Mucosa of descending colon (tissue), 3 donors: ENCODE results near the gene HS6ST3. TPM values are rescaled to one million over a fixed set of nuclear protein-coding genes. Genes with fewer than 3 reads are reported as not detected.

Experiments
- ATAC-seq: fragments of 200-7000 bp; cut with Tn5 transposase; one replicate; pipeline ENCODE4 v1.9.1; 2020; ENCODE audit warnings: mild to moderate bottlenecking, moderate library complexity
- DNase-seq, 3 donors: peaks; one replicate each; pipeline ENCODE4 v3.0.0-alpha.2; 2020
- H3K36me3 ChIP-seq: fragments of 200-600 bp; one replicate; pipeline ENCODE4 v1.8.0; 2021; ENCODE audit warnings: low read depth, mild to moderate bottlenecking
- H3K4me1 ChIP-seq: fragments of 200-600 bp; one replicate; pipeline ENCODE4 v1.8.0; 2021; ENCODE audit warnings: low read depth, mild to moderate bottlenecking
- H3K4me3 ChIP-seq: fragments of 200-600 bp; one replicate; pipeline ENCODE4 v1.8.0; 2021; ENCODE audit warnings: mild to moderate bottlenecking
- H3K9me3 ChIP-seq: fragments of 200-600 bp; one replicate; pipeline ENCODE4 v1.8.0; 2021; ENCODE audit warnings: mild to moderate bottlenecking
- intact Hi-C, 2 donors: fragments of 100-400 bp; cut with DNase I in 1 of 2; cut with micrococcal nuclease in 1 of 2; formaldehyde crosslinking; loops; one replicate each; pipeline versions ENCODE4 v1.11.0 to v1.11.1; 2022; cut with DNase I, micrococcal nuclease
- total RNA-seq, 3 donors: library from RNA; stranded (reverse); fragmentation: NEBNext Ultra II Directional in 2 of 3; extraction: Animal tissue kit (Norgen Biotek cat#: 25700) in 2 of 3; gene quantifications; one replicate each; pipeline versions ENCODE4 v1.2.1 to v1.2.4, GENCODE V29; 2021 to 2023
- TF ChIP-seq, protein P1 (sequence below): fragments of 200-600 bp; IDR thresholded peaks from one replicate; pipeline ENCODE4 v1.8.0; 2022; ENCODE audit warnings: antibody characterized with exemption, mild to moderate bottlenecking
- donor health status: DM: no; HTN: no; CAD: no; lungs with moderate emphysema.
- donor health status: DM: no; HTN: no; CAD: no.
- donor health status: DM: no; HTN: yes; CAD: no.

HS6ST3 gene
- total RNA-seq, 3 donors from 2014 or later = 0.14 to 0.89 TPM; not detected in 1

DNA sequence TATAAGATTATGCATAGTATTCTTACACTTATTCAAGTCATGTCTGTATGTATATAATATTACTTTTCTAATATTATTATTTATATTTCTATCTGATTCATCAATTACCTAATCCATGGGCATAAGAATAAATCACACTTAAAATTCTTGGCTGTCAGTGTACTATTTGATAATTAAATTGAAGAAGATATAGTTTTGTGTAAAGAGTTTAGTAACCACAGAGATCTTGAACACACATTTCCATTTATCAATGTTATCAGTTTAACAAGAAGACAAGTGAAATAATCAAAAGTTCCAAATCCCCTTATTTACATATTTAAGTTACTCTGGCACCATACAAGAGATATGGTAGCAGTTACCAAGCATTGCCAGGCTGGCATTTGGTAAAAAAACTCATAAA is 659.9 kb downstream of the HS6ST3 start:
- intact Hi-C loops = no loop called here
- no peaks in the 10 kb centered on the region for H3K9me3 ChIP-seq
- no peaks in the 10 kb centered on the region for H3K36me3 ChIP-seq
- H3K4me3 ChIP-seq = no peak overlapping the region
- no peak for DNase-seq
- no peak for ATAC-seq
- no peaks in the 10 kb centered on the region for H3K4me1 ChIP-seq
- TF ChIP-seq, protein P1, sequence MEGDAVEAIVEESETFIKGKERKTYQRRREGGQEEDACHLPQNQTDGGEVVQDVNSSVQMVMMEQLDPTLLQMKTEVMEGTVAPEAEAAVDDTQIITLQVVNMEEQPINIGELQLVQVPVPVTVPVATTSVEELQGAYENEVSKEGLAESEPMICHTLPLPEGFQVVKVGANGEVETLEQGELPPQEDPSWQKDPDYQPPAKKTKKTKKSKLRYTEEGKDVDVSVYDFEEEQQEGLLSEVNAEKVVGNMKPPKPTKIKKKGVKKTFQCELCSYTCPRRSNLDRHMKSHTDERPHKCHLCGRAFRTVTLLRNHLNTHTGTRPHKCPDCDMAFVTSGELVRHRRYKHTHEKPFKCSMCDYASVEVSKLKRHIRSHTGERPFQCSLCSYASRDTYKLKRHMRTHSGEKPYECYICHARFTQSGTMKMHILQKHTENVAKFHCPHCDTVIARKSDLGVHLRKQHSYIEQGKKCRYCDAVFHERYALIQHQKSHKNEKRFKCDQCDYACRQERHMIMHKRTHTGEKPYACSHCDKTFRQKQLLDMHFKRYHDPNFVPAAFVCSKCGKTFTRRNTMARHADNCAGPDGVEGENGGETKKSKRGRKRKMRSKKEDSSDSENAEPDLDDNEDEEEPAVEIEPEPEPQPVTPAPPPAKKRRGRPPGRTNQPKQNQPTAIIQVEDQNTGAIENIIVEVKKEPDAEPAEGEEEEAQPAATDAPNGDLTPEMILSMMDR = no peak

DNA sequence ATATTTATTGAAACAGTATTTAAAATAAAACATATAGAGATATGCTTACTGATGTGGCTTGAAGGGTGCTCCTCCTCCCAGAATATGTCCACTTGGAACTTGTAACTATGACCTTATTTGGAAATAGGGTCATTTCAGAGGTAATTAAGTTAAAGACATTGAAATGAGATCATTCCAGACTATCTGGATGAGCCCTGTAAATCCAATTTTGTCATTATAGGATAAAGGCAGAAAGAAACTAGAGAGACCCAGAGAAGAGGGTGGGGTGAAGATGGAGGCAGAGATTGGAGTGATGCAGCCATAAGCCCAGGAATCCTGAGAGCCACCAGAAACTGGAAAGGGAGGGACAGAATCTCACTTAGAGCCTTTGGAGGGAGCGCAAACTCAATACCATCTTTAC is 661.2 kb downstream of the HS6ST3 start:
- Histone ChIP-seq H3K36me3 (no peaks in the 10 kb centered on the region), H3K4me1 (no peaks in the 10 kb centered on the region), H3K4me3 (no peak overlapping the region), H3K9me3 (no peaks in the 10 kb centered on the region)
- DNase-seq (no peak), ATAC-seq (no peak)
- intact Hi-C loops = no loop called here
- TF ChIP-seq, protein P1 = no peak

DNA sequence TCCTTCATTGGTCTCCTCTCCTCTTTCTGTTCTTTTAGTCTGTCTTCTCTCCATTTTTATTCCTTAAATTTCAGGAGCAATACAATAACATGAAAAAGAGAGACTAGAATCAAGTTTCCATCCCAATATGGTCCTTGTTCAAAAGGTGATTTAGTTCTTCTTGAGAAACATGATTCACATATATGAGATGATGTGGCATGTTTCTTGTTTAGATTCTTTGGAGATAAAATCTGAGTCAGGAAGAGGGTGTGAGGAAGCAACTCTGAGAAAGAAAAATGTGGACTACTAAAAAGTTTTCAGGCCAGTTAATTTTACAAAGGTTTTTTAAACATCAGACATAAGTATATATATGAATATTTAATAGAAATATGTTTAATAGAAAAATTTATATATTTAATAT is 673.0 kb downstream of the HS6ST3 start:
- ATAC-seq = no peak
- no peak overlapping the region for H3K4me3 ChIP-seq
- H3K36me3 ChIP-seq = no peaks in the 10 kb centered on the region
- DNase-seq = no peak
- H3K4me1 ChIP-seq = no peaks in the 10 kb centered on the region
- H3K9me3 ChIP-seq = no peaks in the 10 kb centered on the region
- TF ChIP-seq, protein P1 = no peak
- intact Hi-C loops = no loop called here

DNA sequence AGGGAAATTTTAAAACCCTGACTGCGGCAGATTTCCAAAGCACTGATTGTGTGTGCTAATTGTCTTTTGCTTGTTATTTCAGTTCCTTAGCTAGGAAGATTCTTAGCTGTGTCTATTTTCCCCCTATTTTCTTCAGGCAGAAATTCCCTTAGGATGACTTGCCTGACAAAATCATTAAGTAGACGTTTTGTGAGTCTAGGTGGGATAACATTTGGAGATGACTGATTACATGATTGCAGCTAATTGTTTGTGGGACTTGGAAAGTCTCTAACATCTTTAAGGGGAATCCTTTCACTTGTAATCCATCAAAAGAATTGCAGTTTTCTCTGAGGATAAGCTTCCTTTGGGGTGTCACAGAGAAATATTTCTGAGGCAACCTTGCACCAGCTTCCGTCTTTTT is 676.4 kb downstream of the HS6ST3 start:
- H3K4me3 ChIP-seq = no peak overlapping the region
- intact Hi-C loops = no loop called here

DNA sequence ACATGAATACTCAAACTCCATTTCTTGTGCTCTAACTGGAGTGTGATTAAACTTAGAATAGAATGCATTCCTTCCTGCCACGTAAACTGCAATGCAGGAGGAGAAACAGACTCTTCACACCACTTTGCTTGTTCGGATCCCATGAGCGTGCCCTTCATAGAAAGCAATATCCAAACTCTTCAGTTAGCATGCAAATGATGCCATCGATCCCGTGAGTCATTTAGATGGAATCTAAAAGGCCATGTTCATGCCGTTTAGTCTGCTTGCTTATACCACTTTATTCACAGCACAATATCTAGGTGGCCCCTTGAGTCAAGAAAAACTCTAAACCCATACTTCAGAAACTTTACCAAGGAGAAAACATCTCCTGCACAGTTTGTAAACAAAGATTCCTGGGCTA is 678.6 kb downstream of the HS6ST3 start:
- TF ChIP-seq, protein P1 = no peak
- intact Hi-C loops = no loop called here
- no peaks in the 10 kb centered on the region for H3K36me3 ChIP-seq
- DNase-seq = no peak
- ATAC-seq = no peak
- H3K4me3 ChIP-seq = no peak overlapping the region
- no peaks in the 10 kb centered on the region for H3K4me1 ChIP-seq
- no peaks in the 10 kb centered on the region for H3K9me3 ChIP-seq

More for the DNA sequence above, 676.4 kb downstream of the HS6ST3 start:
- ATAC-seq (no peak), DNase-seq (no peak)
- H3K36me3 ChIP-seq = no peaks in the 10 kb centered on the region
- TF ChIP-seq, protein P1 = no peak
- H3K9me3 ChIP-seq = no peaks in the 10 kb centered on the region
- no peaks in the 10 kb centered on the region for H3K4me1 ChIP-seq

DNA sequence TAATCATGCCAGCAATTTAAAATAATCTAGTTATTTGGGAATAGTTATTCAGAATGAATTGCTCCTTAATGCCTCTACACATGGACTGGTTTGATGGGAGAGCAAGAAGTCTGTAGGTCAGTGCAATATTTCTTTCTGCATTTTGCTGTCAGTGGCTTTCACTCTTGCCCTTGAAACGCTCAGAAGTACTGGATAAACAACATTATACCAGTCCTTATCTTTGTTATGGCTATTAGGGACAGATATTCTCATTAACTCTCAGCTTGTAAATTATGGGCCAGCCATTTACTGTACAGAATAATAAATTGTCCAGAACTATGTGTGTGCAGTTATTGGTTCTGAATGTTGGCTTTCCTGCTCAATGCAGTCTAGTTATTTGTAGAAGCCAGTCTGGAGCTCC is 680.0 kb downstream of the HS6ST3 start:
- intact Hi-C loops = no loop called here
- no peak overlapping the region for H3K4me3 ChIP-seq
- H3K36me3 ChIP-seq = no peaks in the 10 kb centered on the region
- no peak for DNase-seq
- no peaks in the 10 kb centered on the region for H3K4me1 ChIP-seq
- no peak for ATAC-seq
- TF ChIP-seq, protein P1 = no peak
- no peaks in the 10 kb centered on the region for H3K9me3 ChIP-seq
